ENCODE measurements around the gene ANK2. TPM values are rescaled to one million over a fixed set of nuclear protein-coding genes. Genes with fewer than 3 reads are reported as not detected.

ANK2 gene
- total RNA-seq, 1 experiment from 2014 or later: 5.6 TPM

DNA sequence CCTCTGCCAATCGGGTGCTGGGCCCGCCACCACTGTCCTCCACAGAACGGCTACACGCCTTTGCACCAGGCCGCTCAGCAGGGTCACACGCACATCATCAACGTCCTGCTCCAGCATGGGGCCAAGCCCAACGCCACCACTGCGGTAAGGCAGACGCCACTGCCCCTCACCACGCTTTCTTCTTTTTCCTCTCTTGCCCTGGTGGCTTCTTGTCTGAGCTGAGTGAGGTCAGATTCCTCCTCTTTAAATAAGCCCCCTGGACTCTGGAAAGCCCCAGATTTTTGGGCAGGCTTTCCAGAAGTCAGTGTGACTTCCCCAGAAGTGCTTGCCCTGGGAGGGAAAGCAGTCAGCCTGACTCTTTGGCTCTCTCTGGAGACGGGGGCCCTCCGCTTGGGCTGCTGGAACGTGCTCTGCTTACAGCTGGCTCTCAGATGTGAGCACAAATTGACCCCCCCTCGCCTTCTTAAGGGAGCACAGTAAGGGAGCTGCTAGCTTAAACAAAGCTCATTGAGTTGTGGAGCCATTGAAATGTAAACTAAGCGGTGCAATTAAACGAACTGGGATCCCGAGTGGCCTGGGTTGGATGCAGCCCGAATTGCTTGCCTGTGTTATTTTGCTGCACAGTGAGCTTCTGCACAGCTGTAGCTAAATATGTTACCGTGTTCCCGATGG lies 243.1 kb downstream of the ANK2 start:
- Histone ChIP-seq H2AFZ (ENCODE audit: low read depth, low read length, poor library complexity, severe bottlenecking) (no peak overlapping the region), H3K36me3 (ENCODE audit: control insufficient read depth in 1 of 2, insufficient read depth in 2 of 2, low read length in 2 of 2) (no peaks in the 10 kb centered on the region), H3K9me3 (ENCODE audit: control insufficient read depth in 1 of 2, insufficient read depth in 1 of 2, low read depth in 1 of 2, low read length in 2 of 2) (no peaks in the 10 kb centered on the region), H3K9ac (ENCODE audit: low read length) (no peak overlapping the region), H3K4me2 (ENCODE audit: low read length) (no peak overlapping the region), H3K4me3 (replicated peaks in 1 of 2; ENCODE audit: low read depth in 1 of 2, low read length in 2 of 2) (no peak overlapping the region), H3K27me3 (ENCODE audit: insufficient read depth, low read length) (no peaks in the 10 kb centered on the region), H3K4me1 (ENCODE audit: control insufficient read depth in 1 of 2, insufficient read depth in 2 of 2, low read length in 2 of 2) (no peaks in the 10 kb centered on the region), H3K9me2 (ENCODE audit: insufficient read depth) (no peaks in the 10 kb centered on the region), H3K27ac (ENCODE audit: low read depth, low read length) (no peak overlapping the region), H3K79me2 (ENCODE audit: insufficient read depth, low read length) (no peaks in the 10 kb centered on the region), H4K20me1 (ENCODE audit: insufficient read depth) (no peaks in the 10 kb centered on the region)
- ChIA-PET RAD21 (ENCODE audit: low non-redundant PET in 1 of 2, low total read pairs in 2 of 2, uncharacterized antibody in 2 of 2, unreplicated experiment in 2 of 2) (no interaction called here), POLR2A (no interaction called here), CTCF (no interaction called here)
- ATAC-seq (no peak), DNase-seq (ENCODE audit: low read depth, low spot score) (no peak)
- TF ChIP-seq REST (IDR thresholded peaks at IDR 0.05; ENCODE audit: low read depth) (no peak), TCF7L2 (IDR thresholded peaks at IDR 0.05; ENCODE audit: borderline replicate concordance, extremely low read depth, insufficient read depth, insufficient read length) (no peak)
- TF ChIP-seq, protein P1, sequence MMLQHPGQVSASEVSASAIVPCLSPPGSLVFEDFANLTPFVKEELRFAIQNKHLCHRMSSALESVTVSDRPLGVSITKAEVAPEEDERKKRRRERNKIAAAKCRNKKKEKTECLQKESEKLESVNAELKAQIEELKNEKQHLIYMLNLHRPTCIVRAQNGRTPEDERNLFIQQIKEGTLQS (IDR thresholded peaks at IDR 0.05): no peak
- no TSS peak for BruUV-seq (replicated peaks)
- intact Hi-C loops (cut with micrococcal nuclease): loop anchor here (10.0 kb wide), 1 partner anchor 472 kb away; the partner anchor contains the start of gene CAMK2D

- Histone ChIP-seq H3K4me2 (ENCODE audit: low read length) (no peak overlapping the region), H3K27me3 (ENCODE audit: insufficient read depth, low read length) (no peaks in the 10 kb centered on the region), H3K4me3 (replicated peaks in 1 of 2; ENCODE audit: low read depth in 1 of 2, low read length in 2 of 2) (no peak overlapping the region), H3K9me2 (ENCODE audit: insufficient read depth) (no peaks in the 10 kb centered on the region), H3K36me3 (ENCODE audit: control insufficient read depth in 1 of 2, insufficient read depth in 2 of 2, low read length in 2 of 2) (no peaks in the 10 kb centered on the region), H4K20me1 (ENCODE audit: insufficient read depth) (no peaks in the 10 kb centered on the region), H3K9ac (ENCODE audit: low read length) (no peak overlapping the region), H3K27ac (ENCODE audit: low read depth, low read length) (no peak overlapping the region), H3K4me1 (ENCODE audit: control insufficient read depth in 1 of 2, insufficient read depth in 2 of 2, low read length in 2 of 2) (no peaks in the 10 kb centered on the region), H3K9me3 (ENCODE audit: control insufficient read depth in 1 of 2, insufficient read depth in 1 of 2, low read depth in 1 of 2, low read length in 2 of 2) (no peaks in the 10 kb centered on the region), H2AFZ (ENCODE audit: low read depth, low read length, poor library complexity, severe bottlenecking) (no peak overlapping the region), H3K79me2 (ENCODE audit: insufficient read depth, low read length) (no peaks in the 10 kb centered on the region)
- ChIA-PET POLR2A (no interaction called here), RAD21 (ENCODE audit: low non-redundant PET in 1 of 2, low total read pairs in 2 of 2, uncharacterized antibody in 2 of 2, unreplicated experiment in 2 of 2) (no interaction called here), CTCF (no interaction called here)
- ATAC-seq: no peak
- DNase-seq (ENCODE audit: low read depth, low spot score): no peak
- intact Hi-C loops (cut with micrococcal nuclease): loop anchor here (10.0 kb wide), 1 partner anchor 472 kb away; the partner anchor contains the start of gene CAMK2D
- BruUV-seq (replicated peaks): no TSS peak
- TF ChIP-seq EZH2 (IDR thresholded peaks at IDR 0.05) (no peak), FOSL1 (IDR thresholded peaks at IDR 0.05; ENCODE audit: low read depth) (no peak), YY1 (IDR thresholded peaks at IDR 0.05; ENCODE audit: extremely low read depth, insufficient replicate concordance, low read depth, low read length) (no peak)
Observed at GRCh38 chr4:113293043-113293560, 243.6 kb downstream of the ANK2 start.
